SKM-1 treated with dmso at 0.1 percent for 144 hours (cell line): ENCODE data around the gene PCMTD2.

ENCODE experiments used
- DNase-seq: peaks from one replicate; lab custom pipeline; 2025; ENCODE audit not compliant: unreplicated experiment; lab: John Stamatoyannopoulos, UW

PCMTD2 gene

GRCh38 chr20:64238115-64238825, 17.3 kb upstream of the PCMTD2 start:
- no peak for DNase-seq

GRCh38 chr20:64238851-64239387, 16.6 kb upstream of the PCMTD2 start:
- no peak for DNase-seq

GRCh38 chr20:64239449-64240242, 15.9 kb upstream of the PCMTD2 start:
- DNase-seq: no peak

DNA sequence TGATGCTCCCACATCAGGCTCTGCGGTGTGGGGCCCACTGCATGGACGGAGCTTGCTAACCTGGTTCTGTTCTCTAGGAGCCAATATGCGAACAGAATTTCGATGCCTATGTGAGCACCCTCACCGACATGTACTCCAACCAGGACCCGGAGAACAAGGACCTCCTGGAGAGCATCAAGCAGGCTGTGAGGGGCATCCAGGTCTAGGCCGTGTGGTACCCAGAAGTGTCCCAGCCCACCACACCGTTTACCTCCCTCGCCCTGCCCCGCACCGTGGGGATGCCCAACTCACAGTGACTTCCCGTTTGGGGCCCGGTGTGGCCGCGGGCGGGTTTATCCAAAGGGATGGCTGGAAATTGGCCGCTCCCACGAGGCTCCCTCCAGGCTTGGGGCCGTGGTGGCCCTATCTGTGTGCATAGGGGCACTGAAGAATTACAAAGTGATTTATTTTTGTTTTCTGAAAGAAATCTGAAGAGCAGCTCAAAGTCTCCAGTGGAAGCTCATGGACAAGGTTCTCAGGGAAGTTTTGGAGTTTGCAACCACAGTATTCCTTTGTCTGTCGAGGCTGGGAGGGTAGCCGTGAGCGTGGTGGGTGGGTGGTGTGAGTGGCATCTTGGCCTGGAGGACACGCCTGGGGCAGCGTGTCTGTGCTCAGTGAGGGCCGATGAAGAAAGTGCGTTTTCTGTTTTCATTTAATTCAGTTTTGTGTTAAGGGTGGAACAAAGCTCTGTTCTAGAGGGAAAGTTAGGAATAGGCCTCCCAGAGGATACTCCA, 15.1 kb upstream of the PCMTD2 start:
- DNase-seq: no peak

DNA sequence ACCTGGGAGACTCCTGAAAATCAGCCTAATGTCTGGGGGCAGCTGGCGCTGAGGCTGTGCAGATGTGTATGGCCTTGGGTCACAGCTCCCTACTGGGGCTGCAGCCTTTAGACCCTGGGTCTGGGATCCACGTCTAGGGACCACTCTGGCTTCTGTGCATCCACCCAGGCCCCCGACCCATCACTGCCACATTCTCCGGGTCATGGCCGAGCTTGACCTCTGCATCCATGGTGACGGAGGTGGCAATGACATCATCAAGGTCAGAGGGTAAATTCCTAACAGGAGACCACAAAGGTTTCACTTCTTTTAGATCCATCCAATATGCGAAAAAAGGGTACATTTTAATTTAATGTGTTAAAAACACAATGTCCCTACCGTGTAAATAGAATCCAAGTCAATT, 14.5 kb upstream of the PCMTD2 start:
- no peak for DNase-seq

DNA sequence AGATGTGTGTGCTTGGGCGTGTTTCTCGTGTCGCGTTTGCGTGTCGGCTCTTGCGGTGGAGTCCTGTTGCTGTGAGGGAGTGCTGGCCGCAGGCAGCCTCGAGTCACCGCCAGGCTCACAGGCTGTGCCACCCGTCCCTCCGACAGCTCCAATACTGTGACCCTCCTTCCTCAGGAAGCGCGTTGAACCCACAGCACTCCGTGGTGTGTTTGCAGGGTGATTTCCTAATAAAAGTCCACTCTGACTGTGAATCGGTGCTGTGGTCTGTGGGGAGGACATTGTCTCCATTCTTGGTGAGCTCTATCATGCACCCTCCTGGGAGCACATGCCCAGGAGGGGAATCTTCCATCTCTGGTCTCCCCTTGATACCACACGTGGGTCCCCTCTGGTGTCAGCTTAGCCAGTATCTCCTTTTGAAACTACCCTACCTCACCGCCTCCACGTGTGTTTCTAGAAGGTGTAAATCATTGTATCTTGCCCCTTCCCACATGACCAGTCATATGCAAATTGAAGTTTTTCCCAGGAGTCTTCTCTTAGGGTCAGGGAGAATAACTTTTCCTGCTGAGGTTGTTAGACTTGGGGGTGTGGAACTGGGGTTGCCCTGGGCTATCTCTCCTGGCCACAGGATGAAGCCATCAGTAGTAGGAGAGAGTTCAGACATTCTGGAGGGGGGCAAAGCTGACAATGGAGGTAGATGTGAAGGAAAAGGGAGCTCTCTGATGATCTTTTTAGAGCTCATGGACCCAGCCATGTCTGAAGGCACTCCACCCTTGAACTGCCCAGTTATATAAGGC, 13.3 kb upstream of the PCMTD2 start:
- DNase-seq: no peak

DNA sequence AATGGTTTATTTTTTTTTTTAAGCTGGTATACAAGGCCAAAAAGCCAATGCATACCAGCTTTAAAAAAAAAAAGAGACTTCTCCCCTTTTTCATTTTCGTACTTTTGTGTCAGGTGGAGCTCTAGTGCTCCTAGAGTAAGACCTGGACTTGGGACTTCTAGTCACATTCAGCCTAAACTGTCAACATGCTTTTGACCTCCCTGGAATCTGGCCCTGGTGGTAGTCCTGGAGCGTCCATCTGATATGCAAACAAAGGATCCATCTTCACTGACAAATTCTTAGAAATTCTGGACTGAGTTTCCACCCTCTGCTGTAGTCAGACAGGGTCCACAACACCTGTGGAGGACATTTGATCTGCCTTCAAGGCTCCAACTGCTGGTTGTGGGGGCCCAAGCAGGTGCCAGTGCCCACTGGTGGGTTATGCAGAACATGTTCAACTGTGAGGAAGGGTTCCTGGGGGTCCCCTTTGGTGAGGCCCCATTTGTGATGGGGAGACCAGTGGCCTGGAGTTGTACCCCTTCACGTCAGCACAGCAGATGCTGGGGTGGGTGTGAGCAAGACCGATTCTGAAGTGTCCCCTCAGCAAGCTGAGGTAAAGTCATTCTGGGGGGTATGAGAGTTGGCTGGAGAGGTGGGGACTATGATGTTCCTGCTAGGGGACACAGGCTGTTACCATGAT, 12.6 kb upstream of the PCMTD2 start:
- DNase-seq: no peak

- no peak for DNase-seq
Observed at GRCh38 chr20:64244281-64244805, 11.2 kb upstream of the PCMTD2 start.

GRCh38 chr20:64244870-64245603, 10.5 kb upstream of the PCMTD2 start:
- DNase-seq: no peak

- no peak for DNase-seq
Observed at GRCh38 chr20:64245746-64246595, 9.6 kb upstream of the PCMTD2 start.

DNA sequence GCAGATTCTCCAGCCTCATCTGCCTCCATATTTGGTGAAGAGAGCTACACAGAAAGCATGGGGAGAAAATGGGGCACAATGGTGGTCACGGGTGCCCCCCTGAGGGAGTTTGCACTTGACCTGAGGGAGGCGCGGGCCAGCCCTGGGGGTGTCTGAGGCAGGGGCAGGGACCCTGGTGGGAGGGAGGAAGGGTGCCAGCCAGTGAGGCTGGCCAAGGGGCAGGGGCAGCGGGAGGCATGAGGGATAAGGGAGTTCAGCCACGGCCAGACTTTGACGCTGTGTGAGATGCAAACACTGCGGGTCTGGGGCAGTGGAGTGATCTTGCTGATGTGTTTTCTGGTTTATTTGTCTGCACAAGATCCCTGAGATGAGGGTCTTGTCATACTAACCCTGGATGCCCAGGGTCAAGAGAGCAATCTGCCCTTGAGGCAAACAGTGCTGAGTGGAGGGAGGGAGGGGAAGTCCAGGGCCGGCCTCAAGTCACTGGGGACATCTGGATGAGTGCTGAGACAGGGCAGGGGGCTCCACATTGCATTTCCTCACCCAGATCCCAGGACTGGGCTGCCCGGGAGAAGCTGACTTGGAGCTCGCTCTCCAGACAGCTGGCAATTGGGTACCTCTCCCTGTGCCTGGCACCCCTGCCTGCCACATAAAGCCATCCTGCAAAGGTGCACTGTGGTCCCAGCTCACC, 8.8 kb upstream of the PCMTD2 start:
- DNase-seq: no peak

GRCh38 chr20:64247307-64247618, 8.3 kb upstream of the PCMTD2 start:
- no peak for DNase-seq

GRCh38 chr20:64247970-64248841, 7.3 kb upstream of the PCMTD2 start:
- peak; percentile 53 for DNase-seq

DNA sequence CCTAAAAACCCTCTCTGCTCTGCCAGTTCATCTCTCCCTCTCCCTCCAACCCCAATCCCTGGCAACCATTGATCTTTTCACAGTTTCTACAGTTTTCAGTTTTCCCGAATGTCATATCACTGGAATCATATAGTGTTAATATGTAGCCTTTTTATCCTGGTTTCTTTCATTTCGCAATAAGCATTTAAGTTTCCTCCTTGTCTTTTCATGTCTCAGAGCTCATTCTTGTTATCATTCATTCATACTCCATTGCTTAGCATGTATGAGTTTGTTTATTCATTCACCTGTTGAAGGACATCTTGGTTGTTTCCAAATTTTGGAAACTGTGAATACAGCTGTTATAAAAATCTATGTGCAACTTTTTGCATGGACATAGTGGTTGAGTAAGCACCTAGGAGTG, 5.5 kb upstream of the PCMTD2 start:
- no peak for DNase-seq

GRCh38 chr20:64253000-64253383, 2.6 kb upstream of the PCMTD2 start:
- DNase-seq: no peak

DNA sequence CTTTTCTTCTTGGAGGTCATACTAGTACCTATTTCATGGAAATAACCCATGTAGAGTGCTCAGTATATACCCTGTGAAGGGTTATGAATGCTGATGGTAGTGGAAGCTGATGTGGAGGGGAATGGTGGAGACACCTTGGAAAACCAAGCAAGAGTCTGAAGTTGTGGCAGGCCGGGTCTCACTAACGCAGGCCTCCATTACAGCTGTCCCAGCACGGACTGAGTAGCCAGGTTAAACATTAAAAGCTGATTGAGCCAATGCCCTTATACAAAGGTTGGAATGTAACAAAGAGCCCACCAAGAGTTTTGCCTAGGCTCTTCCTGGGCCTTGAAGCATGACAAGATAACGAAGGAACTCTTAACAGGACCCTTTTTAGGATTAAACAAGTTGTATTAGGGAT, 2.1 kb upstream of the PCMTD2 start:
- DNase-seq: no peak

GRCh38 chr20:64254156-64254555, 1.4 kb upstream of the PCMTD2 start:
- no peak for DNase-seq
